Medulla oblongata (tissue), 1 donor: ENCODE data around the gene GSK3A.

Source experiments
- DNase-seq: peaks from one replicate; pipeline ENCODE4 v3.0.0-alpha.2; 2015; ENCODE audit errors: extremely low spot score

Gene GSK3A

GRCh38 chr19:42249149-42249750 is 6.8 kb upstream of the GSK3A start:
- no peak for DNase-seq

- DNase-seq = no peak
Observed at GRCh38 chr19:42248270-42249148, 6.1 kb upstream of the GSK3A start.

DNA sequence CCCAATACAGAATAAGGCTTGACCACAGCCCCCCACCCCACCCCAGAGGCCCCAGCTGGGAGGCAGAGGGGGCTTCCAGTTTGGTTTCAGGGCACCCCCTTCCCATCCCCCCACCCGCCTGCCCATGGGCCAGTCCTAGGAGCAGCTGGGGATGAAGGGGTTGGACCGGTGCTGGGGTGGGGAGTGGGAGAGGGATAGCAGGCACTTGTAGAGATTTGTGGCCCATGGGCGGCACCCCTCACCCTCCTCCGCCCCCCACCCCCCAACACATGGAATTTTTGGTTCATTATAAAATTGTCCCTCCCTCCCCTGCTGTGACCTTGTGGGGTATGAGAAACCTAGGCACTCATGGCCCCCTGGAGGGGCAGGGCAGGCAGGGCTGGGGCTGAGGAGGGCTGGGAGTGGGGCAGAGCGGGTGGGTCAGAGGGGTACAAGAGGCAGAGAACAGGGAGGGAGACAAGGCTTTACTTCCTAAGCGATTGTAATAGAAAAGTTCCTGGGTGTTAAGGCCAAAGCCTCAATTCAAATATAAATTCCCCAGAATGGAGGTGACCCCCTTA is 5.3 kb upstream of the GSK3A start:
- DNase-seq = no peak

GRCh38 chr19:42246922-42247639 is 4.7 kb upstream of the GSK3A start:
- no peak for DNase-seq

DNA sequence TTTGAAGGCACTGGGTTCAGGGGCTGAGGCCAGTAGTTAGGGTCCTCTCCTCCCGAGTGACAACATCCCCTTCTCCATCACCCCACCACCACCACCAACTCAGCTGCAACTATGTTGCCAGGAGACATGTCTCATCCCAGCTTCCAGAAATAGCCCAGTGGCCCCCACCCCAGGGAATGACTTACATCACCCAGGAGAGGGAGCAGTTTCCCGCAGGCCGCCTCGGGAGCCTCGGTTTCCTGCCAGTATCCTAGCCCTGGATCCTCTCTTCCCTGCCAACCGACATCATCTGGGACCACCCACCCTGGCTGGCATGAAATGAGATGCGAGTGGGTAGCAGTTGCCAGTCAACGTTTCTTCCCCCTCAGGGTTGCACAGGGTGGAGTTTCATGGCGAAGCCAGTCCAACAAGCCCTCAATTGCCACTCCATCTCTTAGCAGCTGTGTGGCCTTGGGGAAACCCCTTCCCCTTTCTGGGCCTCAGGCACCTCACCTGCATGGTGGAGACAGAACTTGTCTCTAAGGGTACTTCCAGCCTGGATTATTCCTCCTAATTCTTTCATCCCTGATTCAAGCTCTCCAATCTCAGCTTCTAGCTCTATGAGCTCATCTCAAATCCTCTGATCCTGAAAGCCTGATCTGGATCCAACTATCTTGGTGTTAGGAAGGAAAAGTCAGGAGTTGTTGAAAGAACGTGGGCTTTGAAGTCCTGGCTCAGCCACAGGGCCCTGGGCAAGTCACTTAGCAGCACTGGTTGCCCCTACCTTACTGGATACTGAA is 3.9 kb upstream of the GSK3A start:
- peak; percentile 91 for DNase-seq

DNA sequence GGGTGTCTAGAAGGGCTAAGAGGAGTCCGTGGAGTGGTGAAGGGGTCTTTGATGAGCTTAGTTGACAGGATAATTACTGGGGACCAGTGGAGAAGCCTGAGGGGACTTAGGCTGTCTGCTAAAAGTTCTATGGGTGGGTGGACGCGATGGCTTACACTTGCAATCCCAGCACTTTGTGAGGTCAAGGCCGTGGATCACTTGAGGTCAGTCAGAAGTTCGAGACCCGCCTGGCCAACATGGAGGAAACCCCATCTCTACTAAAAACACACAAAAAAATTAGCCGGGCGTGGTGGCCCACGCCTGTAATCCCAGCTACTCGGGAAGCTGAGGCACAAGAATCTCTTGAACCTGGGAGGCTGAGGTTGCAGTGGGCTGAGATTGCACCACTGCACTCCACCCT is 2.8 kb upstream of the GSK3A start:
- no peak for DNase-seq

DNA sequence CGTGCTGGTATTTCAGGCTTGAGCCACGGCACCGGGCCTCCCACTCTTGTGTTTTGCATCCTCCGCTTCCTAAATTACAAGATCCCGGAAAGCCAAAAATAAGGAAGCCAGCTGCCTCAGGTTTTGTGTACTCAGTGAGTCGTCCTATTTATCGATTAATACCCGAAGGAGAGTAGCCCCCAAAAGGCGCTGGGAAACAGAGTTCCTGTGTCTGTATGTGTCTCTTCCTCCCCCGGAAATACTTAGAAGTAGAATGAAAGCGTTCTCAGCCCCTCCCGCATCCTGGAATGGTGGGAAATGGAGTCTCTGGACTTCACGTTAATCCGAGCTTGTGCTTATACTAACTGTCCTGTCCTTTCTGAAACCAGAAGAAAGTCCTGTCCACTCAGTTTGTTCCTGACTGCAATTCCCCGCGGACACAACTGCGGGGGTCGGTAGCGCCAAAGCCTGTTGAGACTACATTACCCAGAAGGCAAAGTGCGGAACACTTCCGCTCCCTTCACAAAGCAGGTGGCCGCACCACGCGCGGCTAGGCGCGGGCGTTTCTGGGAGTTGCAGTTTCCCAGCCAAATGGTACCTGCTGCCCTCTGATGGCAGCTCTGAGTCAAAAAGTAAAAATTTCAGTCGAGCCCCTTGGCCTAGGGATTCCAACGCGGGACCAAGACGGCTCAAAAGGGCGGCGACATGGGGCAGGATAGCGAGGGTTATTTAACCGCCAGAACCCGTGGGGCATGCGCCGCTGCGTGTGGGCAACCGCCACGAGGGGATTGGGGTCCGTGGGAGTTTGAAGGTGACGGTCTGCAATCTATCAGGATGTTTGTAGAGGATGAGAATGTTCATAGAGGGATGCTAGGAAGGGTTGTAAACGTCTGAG is 2.2 kb upstream of the GSK3A start:
- peak; percentile 98 for DNase-seq

DNA sequence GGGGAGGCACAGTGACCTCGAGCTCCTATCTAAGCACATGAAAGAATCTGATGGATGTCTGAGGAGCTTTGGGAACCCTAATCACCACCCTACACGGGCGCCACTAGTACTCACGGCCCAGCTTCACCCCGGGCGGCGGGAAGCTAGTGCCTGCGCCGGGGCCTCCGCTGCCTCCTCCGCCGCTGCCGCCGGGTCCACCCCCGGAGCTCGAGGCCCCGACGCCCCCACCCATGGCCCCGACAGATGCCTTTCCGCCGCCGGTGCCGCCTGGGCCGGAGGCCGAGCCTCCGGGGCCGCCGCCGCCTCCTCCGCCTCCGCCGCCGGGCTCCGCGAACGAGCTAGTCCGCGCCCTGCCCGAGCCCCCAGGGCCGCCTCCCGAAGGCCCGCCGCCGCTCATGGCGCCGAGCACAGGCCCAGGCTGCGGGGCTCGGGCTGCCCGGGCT is 312 bp downstream of the GSK3A start:
- DNase-seq = no peak

- no peak for DNase-seq
Observed at GRCh38 chr19:42241279-42241678, 1.1 kb downstream of the GSK3A start.

GRCh38 chr19:42239544-42240220 is 2.7 kb downstream of the GSK3A start:
- DNase-seq = no peak

DNA sequence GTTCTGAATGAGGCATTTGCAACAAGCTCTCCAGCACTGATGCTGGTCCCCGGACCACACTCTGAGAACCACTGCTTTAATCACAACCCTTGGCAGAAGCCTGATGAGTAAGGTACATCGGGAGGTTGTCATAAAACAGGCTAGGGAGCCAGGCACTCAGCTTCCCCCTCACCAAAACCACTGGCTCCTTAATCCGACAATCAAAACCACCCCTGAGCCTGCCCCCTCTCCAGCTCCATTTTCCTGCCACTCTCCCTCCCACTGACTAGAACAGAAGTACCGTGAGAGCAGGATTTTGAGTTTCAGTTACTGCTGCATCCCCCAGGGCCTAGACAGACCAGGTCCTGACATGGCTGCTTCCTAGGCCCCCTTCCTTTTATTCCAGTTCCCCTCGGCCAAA is 7.2 kb downstream of the GSK3A start:
- no peak for DNase-seq

GRCh38 chr19:42234364-42234763 is 8.0 kb downstream of the GSK3A start:
- no peak for DNase-seq

DNA sequence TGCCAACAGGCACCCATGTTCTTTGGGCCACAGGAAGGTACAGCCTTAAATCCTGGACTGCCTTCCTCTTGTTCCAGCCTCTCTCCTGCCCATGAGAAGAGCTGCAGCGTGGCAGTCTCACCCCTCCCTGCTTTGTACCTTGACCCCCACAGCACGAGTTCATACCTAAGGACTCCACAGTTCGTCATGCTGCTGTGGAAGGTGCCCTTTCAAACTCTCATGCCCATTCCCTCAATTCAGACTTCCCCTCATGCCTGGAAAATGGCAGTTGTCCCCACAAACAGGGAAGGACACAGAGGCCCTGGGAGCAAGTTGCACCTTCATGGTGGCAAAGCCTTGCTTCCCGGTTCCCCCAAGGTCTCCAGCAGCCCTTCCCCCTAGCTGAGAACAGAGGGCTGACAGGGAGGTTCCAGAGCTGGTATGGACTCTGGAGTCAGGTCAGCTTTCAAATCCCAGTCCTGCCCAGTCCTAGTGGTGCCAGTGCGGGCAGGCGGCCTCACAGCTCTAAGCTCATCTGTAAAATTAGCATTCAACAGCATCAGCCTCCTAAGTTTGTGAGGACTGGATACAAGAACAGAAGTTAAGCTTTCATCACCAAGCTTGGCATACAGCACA is 8.6 kb downstream of the GSK3A start:
- DNase-seq = no peak

- DNase-seq = no peak
Observed at GRCh38 chr19:42233106-42233505, 9.3 kb downstream of the GSK3A start.

DNA sequence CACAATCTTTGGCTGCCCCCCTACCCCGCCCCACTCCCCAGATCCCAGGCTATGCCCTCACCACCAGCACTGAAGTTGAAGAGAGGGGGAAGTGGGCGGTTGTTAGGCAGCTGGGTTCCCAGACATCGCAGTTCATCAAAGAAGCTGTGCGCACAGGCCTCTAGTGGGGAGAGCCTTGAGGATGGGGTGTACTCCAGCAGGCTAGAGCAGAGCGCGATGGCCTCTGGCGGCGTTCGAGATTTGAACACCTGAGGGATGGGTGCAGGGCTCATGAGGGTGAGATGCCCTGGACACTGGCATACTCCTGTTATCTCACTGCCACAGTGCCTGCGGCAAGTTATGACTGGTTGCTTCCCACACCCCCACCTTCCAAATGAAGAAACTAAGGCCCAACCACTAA is 10.0 kb downstream of the GSK3A start:
- no peak for DNase-seq

GRCh38 chr19:42230571-42230970 is 11.8 kb downstream of the GSK3A start:
- no peak for DNase-seq

GRCh38 chr19:42229855-42230351 is 12.5 kb downstream of the GSK3A start:
- no peak for DNase-seq

DNA sequence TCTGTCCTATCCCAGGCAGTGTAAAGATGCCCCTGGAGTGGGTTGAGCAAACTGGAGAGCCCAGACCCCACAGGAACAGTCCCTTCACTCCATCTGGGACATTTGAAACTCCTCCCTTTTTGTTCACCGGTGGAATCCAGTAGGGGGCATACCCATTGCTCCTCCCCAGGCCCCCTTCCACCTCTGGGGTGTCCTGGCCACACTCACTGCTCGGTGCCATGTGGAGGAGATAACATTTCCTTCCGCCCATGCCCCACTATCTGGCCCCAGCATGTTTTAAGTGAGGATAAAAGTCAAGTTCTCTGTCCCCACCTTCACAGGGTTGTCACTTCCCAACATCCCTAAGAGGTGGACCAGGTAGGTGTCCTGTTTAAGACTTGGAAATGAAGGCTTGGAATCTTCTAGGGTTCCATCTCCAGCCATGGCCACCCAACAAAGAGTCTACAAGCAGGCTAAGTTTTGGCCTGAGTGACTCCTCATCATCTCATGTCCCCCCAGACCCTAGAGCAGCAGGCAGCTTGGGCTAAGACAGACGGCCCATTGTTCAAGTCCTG is 13.0 kb downstream of the GSK3A start:
- DNase-seq = no peak

DNA sequence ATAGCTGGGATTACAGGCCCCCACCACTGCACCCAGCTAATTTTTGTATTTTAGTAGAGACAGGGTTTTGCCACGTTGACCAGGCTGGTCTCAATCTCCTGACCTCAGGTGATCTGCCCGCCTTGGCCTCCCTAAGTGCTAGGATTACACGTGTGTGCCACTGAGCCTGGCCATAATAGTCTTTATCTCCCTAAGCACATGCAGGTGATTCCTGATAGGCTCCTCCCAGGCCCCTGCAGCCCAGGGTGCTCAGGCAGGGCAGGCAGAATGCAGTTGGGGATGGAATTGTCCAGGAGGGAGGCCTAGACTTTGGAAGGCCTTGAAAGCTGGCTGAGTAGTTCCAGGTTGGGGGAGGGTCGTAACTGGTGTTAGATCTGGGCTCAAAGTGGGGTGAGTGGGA is 13.8 kb downstream of the GSK3A start:
- no peak for DNase-seq
